Measurements from ENCODE around the gene FOXL1.

GRCh38 chr16:86565644-86566511, 12.5 kb upstream of the FOXL1 start:
- no peak for TF ChIP-seq CTCF (IDR thresholded peaks at IDR 0.05; ENCODE audit: insufficient read depth, low read length)
- TF ChIP-seq POLR2AphosphoS5 (IDR thresholded peaks at IDR 0.05; ENCODE audit: low read depth) = no peak
- TF ChIP-seq REST (IDR thresholded peaks at IDR 0.05; ENCODE audit: insufficient replicate concordance, low read depth) = no peak
